Neural cell (in vitro differentiated cells): ENCODE measurements around the gene TBC1D8. TPM values are rescaled to one million over a fixed set of nuclear protein-coding genes. Genes with fewer than 3 reads are reported as not detected.

Experiments
- H2AFZ ChIP-seq: fragments of 200-600, 300-800 bp; sonication (generic), shearing (Covaris generic); 2 replicates; pipeline ENCODE4 v1.6.0; 2014; ENCODE audit warnings: low read depth, mild to moderate bottlenecking, antibody characterized with exemption, low read length, moderate library complexity
- H3F3A ChIP-seq: fragments of 200-600 bp; shearing (Covaris generic); 2 replicates; pipeline ENCODE4 v1.6.1; 2016; ENCODE audit warnings: mild to moderate bottlenecking, moderate library complexity, mixed read lengths, antibody characterized with exemption, low read length; ENCODE audit not compliant: insufficient read depth, poor library complexity, severe bottlenecking
- H3K27ac ChIP-seq: fragments of 200-600, 300-800 bp; sonication (generic), shearing (Covaris generic); 2 replicates; pipeline ENCODE4 v1.5.1; 2014; ENCODE audit warnings: mild to moderate bottlenecking, low read length, moderate library complexity
- H3K27me3 ChIP-seq: fragments of 300-800, 200-600 bp; sonication (generic), shearing (Covaris generic); 2 replicates; pipeline ENCODE4 v1.6.0; 2014; ENCODE audit warnings: mild to moderate bottlenecking, low read depth, low read length, moderate library complexity; ENCODE audit not compliant: insufficient read depth
- H3K36me3 ChIP-seq: fragments of 300-800, 200-600 bp; sonication (generic), shearing (Covaris generic); 2 replicates; pipeline ENCODE4 v1.5.1; 2014; ENCODE audit warnings: mild to moderate bottlenecking, antibody characterized with exemption, low read length, moderate library complexity; ENCODE audit not compliant: insufficient read depth
- H3K4me2 ChIP-seq: fragments of 300-800, 200-600 bp; sonication (generic), shearing (Covaris generic); 2 replicates; pipeline ENCODE4 v1.6.0; 2014; ENCODE audit warnings: mild to moderate bottlenecking, low read length
- H3K4me3 ChIP-seq: fragments of 300-800, 200-600 bp; sonication (generic), shearing (Covaris generic); 2 replicates; pipeline ENCODE4 v1.5.1; 2014; ENCODE audit warnings: mild to moderate bottlenecking, low read length, moderate library complexity
- H3K79me2 ChIP-seq: fragments of 200-600 bp; shearing (Covaris generic); replicated peaks from 2 replicates; pipeline ENCODE4 v1.6.0; 2014; ENCODE audit warnings: mild to moderate bottlenecking, low read length, moderate library complexity; ENCODE audit not compliant: insufficient read depth
- H3K9ac ChIP-seq: fragments of 300-800, 200-600 bp; sonication (generic), shearing (Covaris generic); 2 replicates; pipeline ENCODE4 v1.6.1; 2016; ENCODE audit warnings: mild to moderate bottlenecking, low read length, mixed read lengths
- H3K9me2 ChIP-seq: fragments of 200-600 bp; shearing (Covaris generic); 2 replicates; pipeline ENCODE4 v1.6.1; 2016; ENCODE audit warnings: mild to moderate bottlenecking, low read length, mixed read lengths; ENCODE audit not compliant: insufficient read depth
- H3K9me3 ChIP-seq: fragments of 200-600, 300-800 bp; sonication (generic), shearing (Covaris generic); 2 replicates; pipeline ENCODE4 v1.6.1; 2016; ENCODE audit warnings: mild to moderate bottlenecking, mixed run types, low read length, moderate library complexity, mixed read lengths
- H4K20me1 ChIP-seq: fragments of 200-600 bp; shearing (Covaris generic); 2 replicates; pipeline ENCODE4 v1.6.1; 2016; ENCODE audit warnings: mild to moderate bottlenecking, mixed run types; ENCODE audit not compliant: insufficient read depth
- CTCF ChIP-seq: fragments of 450-650 bp; IDR thresholded peaks from 2 replicates; pipeline ENCODE4 v1.5.1; 2014; ENCODE audit warnings: antibody characterized with exemption, mild to moderate bottlenecking, moderate library complexity; ENCODE audit not compliant: poor library complexity, severe bottlenecking
- EP300 ChIP-seq: fragments of 450-650 bp; conservative IDR thresholded peaks from 2 replicates; pipeline ENCODE4 v1.6.1; 2014; ENCODE audit warnings: antibody characterized with exemption, mild to moderate bottlenecking, moderate library complexity; ENCODE audit not compliant: poor library complexity, severe bottlenecking
- EZH2 ChIP-seq: fragments of 200-600, 300-800 bp; shearing (Covaris generic), sonication (generic); IDR thresholded peaks from 2 replicates; pipeline ENCODE4 v1.6.1; 2014; ENCODE audit warnings: antibody characterized with exemption, low read length, borderline replicate concordance, mild to moderate bottlenecking; ENCODE audit not compliant: insufficient read depth, poor library complexity, severe bottlenecking
- MXI1 ChIP-seq: fragments of 450-650 bp; conservative IDR thresholded peaks from 2 replicates; pipeline ENCODE4 v1.6.1; 2014; ENCODE audit warnings: antibody characterized with exemption, mild to moderate bottlenecking; ENCODE audit not compliant: poor library complexity, severe bottlenecking
- POLR2AphosphoS5 ChIP-seq: IDR thresholded peaks from 2 replicates; pipeline ENCODE4 v1.6.1; 2012
- RAD21 ChIP-seq: fragments of 450-650 bp; conservative IDR thresholded peaks from 2 replicates; pipeline ENCODE4 v1.6.1; 2014; ENCODE audit warnings: antibody characterized with exemption, mild to moderate bottlenecking, moderate library complexity
- SMC3 ChIP-seq: fragments of 450-650 bp; conservative IDR thresholded peaks from 2 replicates; pipeline ENCODE4 v1.6.1; 2014; ENCODE audit warnings: antibody characterized with exemption, mild to moderate bottlenecking, moderate library complexity; ENCODE audit not compliant: poor library complexity
- TAF1 ChIP-seq: IDR thresholded peaks from 2 replicates; pipeline ENCODE4 v1.6.1; 2012; ENCODE audit warnings: low read depth
- polyA plus RNA-seq: library from polyadenylated mRNA; depleted of rRNA; stranded (reverse); fragments of >200 nt; gene quantifications from 2 replicates; pipeline ENCODE4 v1.2.3, GENCODE V29; 2014
- TF ChIP-seq, protein P1 (sequence below): IDR thresholded peaks from 2 replicates; pipeline ENCODE4 v1.6.1; 2012; ENCODE audit warnings: borderline replicate concordance

The TBC1D8 gene
- polyA plus RNA-seq, 1 donor from 2014 or later, result 5.3 TPM

- Histone ChIP-seq H4K20me1 (no peaks in the 10 kb centered on the region), H3K9ac (no peak overlapping the region)
- TF ChIP-seq MXI1 (no peak), TAF1 (no peak), SMC3 (no peak), CTCF (no peak), RAD21 (no peak), EP300 (no peak), EZH2 (no peak), POLR2AphosphoS5 (no peak)
- TF ChIP-seq, protein P1, sequence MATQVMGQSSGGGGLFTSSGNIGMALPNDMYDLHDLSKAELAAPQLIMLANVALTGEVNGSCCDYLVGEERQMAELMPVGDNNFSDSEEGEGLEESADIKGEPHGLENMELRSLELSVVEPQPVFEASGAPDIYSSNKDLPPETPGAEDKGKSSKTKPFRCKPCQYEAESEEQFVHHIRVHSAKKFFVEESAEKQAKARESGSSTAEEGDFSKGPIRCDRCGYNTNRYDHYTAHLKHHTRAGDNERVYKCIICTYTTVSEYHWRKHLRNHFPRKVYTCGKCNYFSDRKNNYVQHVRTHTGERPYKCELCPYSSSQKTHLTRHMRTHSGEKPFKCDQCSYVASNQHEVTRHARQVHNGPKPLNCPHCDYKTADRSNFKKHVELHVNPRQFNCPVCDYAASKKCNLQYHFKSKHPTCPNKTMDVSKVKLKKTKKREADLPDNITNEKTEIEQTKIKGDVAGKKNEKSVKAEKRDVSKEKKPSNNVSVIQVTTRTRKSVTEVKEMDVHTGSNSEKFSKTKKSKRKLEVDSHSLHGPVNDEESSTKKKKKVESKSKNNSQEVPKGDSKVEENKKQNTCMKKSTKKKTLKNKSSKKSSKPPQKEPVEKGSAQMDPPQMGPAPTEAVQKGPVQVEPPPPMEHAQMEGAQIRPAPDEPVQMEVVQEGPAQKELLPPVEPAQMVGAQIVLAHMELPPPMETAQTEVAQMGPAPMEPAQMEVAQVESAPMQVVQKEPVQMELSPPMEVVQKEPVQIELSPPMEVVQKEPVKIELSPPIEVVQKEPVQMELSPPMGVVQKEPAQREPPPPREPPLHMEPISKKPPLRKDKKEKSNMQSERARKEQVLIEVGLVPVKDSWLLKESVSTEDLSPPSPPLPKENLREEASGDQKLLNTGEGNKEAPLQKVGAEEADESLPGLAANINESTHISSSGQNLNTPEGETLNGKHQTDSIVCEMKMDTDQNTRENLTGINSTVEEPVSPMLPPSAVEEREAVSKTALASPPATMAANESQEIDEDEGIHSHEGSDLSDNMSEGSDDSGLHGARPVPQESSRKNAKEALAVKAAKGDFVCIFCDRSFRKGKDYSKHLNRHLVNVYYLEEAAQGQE, result no peak
Measured at GRCh38 chr2:101080211-101081068, 70.7 kb downstream of the TBC1D8 start.

GRCh38 chr2:101076581-101076980, 74.6 kb downstream of the TBC1D8 start:
- Histone ChIP-seq H3K4me3 (no peak overlapping the region), H3K36me3 (no peaks in the 10 kb centered on the region), H3K9ac (no peak overlapping the region), H3F3A (no peaks in the 10 kb centered on the region), H3K27me3 (no peaks in the 10 kb centered on the region), H3K4me2 (no peak overlapping the region), H3K9me3 (no peaks in the 10 kb centered on the region), H3K27ac (no peak overlapping the region), H2AFZ (no peak overlapping the region), H3K9me2 (no peaks in the 10 kb centered on the region), H3K79me2 (no peaks in the 10 kb centered on the region), H4K20me1 (no peaks in the 10 kb centered on the region)
- TF ChIP-seq POLR2AphosphoS5 (no peak), EZH2 (no peak), TAF1 (no peak), SMC3 (no peak), MXI1 (no peak), EP300 (no peak), CTCF (no peak)
- TF ChIP-seq, protein P1, result no peak

More at GRCh38 chr2:101080211-101081068, 70.7 kb downstream of the TBC1D8 start:
- H3K27me3 ChIP-seq, result no peaks in the 10 kb centered on the region
- no peaks in the 10 kb centered on the region for H3K79me2 ChIP-seq
- no peaks in the 10 kb centered on the region for H3K9me3 ChIP-seq
- no peaks in the 10 kb centered on the region for H3K9me2 ChIP-seq
- H3K36me3 ChIP-seq, result no peaks in the 10 kb centered on the region
- H3K4me2 ChIP-seq, result no peak overlapping the region
- no peak overlapping the region for H3K4me3 ChIP-seq
- no peak overlapping the region for H2AFZ ChIP-seq
- no peaks in the 10 kb centered on the region for H3F3A ChIP-seq
- H3K27ac ChIP-seq, result no peak overlapping the region
